Measurements from ENCODE around the gene TMEM252. TPM values are rescaled to one million over a fixed set of nuclear protein-coding genes. Genes with fewer than 3 reads are reported as not detected.

The TMEM252 gene, protein sequence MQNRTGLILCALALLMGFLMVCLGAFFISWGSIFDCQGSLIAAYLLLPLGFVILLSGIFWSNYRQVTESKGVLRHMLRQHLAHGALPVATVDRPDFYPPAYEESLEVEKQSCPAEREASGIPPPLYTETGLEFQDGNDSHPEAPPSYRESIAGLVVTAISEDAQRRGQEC
- under 1 TPM in 1 of 3 donors, not detected in 2; 0.34 TPM for polyA plus RNA-seq

- H3K27ac ChIP-seq (ENCODE audit: low read depth, low read length) = no peak within 1 kb of the TSS
- 25 to 33% (median 33%) methylated on average over 8 of the region's 8 CpGs for WGBS, 3 donors
Observed at GRCh38 chr9:68540712-68541535, at the start of gene TMEM252. Gene TMEM252 (minus strand): TSS chr9:68540883. CDS start chr9:68540814, 69 bp downstream.

DNA sequence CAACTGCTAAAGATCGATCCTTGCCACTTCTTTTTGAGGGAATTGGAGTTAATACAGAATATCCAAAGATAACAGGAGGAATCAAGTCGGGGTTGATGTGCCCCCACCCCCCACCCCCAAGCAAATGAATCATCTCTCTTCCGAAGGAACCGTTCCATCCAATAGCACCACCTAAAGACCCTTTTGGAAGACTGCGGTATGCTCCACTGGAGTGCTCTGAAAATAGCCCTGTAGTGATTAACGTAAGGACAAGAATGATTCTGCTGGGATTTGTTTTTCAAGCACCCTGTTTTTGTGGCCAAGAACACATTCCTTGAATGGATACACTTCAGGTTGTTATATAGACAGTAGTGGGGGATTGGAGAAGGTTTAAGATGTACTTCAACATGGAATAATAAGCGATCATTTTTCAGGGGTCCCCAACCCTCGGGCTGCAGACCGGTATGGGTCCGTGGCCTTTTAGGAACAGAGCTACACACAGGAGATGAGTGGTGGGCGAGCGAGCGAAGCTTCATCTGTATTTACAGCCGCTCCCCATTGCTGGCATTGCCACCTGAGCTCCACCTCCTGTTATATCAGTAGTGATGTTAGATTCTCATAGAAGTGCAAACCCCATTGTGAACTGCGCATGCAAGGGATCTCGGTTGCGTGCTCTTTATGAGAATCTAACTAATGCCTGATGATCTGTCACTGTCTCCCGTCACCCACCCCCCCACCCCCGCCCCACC, 44.5 kb upstream of the TMEM252 start:
- H3K27ac ChIP-seq (ENCODE audit: low read depth, low read length) = no peak overlapping the region
- 72 to 76% (median 74%) methylated on average over 19 of the region's 19 CpGs for WGBS, 3 donors

- WGBS, 3 donors = 21 to 24% (median 23%) methylated on average over 16 of the region's 16 CpGs
- H3K27ac ChIP-seq (ENCODE audit: low read depth, low read length) = no peak overlapping the region
Observed at GRCh38 chr9:68584189-68585033, 43.7 kb upstream of the TMEM252 start.

GRCh38 chr9:68581696-68582095, 41.0 kb upstream of the TMEM252 start:
- 76 to 87% (median 81%) methylated on average over 3 of the region's 3 CpGs for WGBS, 3 donors

DNA sequence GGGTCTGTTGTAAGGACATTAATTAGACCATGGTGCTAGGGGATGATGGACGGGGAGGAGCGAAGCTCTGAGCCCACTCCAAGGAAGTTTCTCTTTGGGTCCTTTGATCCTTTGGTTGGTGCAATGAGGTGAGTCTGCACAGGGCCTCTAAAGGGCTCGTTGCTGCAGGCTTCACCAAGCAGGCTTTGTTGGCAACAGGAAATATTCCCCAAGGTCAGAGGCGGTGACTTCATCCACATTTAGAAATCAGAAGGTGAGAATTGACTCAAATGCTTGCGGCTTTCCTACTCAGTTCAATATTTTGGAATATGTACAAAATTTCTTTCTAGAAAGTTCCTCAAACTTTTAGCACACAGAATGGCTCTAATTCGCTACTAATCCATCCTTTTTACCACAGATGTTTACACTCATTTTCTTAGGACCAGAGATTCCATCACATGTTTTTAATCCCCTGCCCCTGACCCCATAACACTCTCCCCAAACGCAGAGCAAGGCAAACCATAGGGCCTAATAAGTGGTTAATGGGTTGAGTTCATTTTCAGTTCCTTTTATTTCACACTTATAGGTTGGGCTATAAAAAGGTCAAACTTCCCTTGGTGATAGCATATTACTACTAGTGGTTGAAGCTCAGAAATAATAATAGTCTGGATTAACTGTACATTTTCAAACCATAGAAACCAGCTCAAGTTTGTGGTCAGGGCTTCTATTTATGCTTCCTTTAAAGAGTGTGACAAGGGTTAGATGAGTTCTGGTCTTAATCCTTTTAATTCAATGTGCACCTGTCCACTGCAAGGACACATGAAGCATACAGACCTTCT, 37.3 kb upstream of the TMEM252 start:
- 54 to 81% (median 81%) methylated on average over 7 of the region's 7 CpGs for WGBS, 3 donors
- H3K27ac ChIP-seq (ENCODE audit: low read depth, low read length) = no peak overlapping the region

More at GRCh38 chr9:68581696-68582095, 41.0 kb upstream of the TMEM252 start:
- H3K27ac ChIP-seq (ENCODE audit: low read depth, low read length) = no peak overlapping the region

DNA sequence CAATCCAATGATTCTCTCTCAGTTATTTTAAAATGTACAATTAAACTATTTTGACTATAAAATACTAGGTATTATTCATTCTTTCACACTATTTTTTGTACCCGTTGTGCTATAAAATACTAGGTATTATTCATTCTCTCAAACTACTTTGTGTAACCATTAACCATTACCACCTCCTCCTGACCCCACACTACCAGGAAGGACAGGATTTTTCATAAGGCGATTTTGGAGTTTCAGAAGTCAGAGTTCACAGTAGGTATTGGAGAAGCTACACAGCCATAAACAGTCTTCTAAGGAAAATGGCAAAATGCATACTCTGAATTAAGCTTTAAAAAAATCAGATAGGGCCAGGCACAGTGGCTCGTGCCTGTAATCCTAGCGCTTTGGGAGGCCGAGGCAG, 35.1 kb upstream of the TMEM252 start:
- no peak overlapping the region for H3K27ac ChIP-seq (ENCODE audit: low read depth, low read length)
- 64 to 75% (median 71%) methylated on average over 5 of the region's 5 CpGs for WGBS, 3 donors

GRCh38 chr9:68574150-68574549, 33.5 kb upstream of the TMEM252 start:
- WGBS, 3 donors = 60 to 65% (median 60%) methylated on average over 3 of the region's 3 CpGs
- H3K27ac ChIP-seq (ENCODE audit: low read depth, low read length) = no peak overlapping the region

DNA sequence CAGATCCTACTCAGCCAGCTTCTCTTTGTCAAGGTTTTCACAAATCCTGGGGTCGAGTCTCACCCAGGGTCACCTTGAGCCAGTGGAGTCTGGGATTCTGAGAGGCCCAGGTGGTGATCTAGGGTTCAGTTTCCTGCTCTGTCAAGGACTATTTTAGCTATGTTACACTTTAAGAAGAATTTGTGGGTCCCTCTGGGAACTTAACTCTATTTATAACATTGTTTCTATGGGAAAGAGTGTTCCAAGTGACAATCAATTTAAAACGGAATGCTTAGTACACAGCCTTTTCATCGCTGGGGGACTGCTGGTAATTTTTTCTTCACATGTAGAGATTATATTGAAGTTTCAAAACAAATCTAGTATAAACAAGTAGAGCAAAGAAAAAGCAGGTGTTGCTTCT, 26.9 kb upstream of the TMEM252 start:
- no peak overlapping the region for H3K27ac ChIP-seq (ENCODE audit: low read depth, low read length)
- 75 to 82% (median 81%) methylated on average over 3 of the region's 3 CpGs for WGBS, 3 donors

DNA sequence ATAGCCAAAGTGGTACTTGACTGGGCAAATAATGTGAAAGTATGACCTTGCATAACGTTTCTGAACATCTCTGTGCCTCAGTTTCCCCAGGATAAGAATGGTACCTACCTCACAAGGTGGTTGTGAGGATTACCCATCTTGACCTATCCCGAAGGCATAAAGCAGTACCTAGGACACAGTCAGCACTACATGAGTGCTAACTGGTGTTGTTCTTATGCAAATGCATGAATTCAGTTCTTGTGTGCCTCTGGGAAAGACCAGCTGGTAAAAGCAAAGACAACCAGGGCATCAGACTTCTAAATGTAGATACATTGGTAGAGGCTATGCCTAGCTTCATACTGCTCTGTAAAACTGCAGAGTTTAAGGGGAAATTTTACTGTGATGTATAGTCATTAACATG, 21.8 kb upstream of the TMEM252 start:
- no peak overlapping the region for H3K27ac ChIP-seq (ENCODE audit: low read depth, low read length)
- 47 to 83% (median 71%) methylated on average over 2 of the region's 2 CpGs for WGBS, 3 donors

DNA sequence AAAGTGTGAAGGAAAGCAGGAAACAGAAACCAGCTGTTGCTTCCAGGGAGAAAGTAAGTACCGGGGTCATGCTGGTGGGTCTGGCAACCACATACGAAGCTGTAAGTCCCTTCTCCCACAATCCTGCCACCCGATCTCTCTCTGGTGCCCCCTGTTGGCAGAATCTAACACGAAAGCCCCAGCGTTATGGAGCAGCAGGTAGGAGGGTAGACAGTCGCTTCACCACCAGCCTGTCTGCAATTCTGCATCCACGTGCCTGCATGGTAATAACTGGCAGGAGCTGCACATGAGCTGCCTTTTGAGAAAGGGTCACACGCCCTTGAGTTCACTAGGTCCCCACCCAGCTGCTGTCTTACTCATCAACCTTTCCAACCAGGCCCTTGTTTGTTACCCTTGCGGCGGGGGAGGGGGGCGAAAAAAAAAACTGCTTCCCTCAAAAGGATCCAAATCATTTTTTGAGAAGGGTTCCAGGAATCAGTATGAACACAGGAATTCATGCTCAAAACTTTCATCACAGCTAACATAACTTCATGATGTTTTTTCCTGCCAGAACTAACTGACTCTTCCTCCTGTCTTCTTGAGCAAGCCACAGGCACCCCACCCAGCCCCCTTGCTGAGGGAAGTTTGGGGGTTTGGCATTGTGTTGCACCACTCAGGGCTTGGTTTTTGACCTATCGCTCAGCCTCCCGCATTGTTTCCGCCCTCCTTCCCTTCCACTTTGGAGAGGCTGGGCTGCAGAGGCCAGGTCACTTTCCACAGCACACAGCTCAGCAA, 19.6 kb upstream of the TMEM252 start:
- H3K27ac ChIP-seq (ENCODE audit: low read depth, low read length) = no peak overlapping the region
- WGBS, 3 donors = 15 to 45% (median 21%) methylated on average over 14 of the region's 14 CpGs

DNA sequence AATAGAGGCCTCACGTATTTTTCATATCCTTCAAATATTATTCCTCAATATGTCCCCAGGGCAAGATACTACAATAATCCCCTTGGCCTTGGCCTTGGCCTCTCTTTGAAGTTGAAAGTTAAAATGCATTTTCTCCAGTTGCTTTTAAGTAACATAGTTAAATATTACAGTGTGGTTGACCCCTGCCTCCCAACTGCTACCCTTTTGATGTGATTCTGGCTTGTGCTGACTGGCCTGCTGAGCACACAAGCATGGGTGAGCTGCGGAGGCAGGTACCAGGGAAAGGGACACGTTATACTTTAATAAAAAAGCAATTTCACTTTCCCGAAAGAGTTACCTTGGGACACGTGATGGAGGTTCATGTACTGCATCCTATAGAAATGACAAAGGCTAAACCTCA, 17.9 kb upstream of the TMEM252 start:
- H3K27ac ChIP-seq (ENCODE audit: low read depth, low read length) = no peak overlapping the region
- WGBS, 3 donors = 78 to 96% (median 96%) methylated on average over 5 of the region's 5 CpGs

DNA sequence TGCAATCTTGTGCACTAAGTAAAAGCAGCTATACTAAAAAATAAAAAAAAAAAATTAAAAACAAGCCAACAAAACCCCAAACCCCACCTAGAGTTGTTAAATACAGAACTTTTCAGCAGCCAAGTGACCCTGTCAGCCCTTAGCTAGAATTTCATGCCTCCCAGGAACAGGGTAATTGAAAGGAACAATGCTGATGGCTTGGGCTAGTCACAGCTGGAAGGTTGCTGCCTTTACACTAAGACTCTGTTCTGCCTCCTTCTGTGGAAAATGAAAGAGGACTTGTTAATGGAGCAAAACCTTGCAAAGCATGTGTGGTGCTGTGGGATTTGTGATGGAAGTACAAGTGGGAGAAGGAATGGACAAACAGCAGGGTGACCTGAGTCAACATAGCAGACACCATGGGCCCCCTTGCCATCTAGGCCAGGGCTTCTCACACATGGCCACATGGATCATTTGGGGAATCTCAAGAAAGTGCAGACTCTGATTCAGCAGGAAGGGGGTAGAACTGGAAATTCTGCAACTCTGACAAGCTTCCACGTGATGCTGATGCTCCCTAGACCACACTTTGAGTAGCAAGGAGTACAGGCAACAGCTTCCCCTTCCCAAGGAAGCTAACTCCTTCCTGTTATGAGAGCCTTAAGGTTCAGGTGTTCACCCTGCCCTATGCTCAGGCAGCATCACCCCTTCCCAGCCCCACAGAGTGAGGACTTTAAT, 14.9 kb upstream of the TMEM252 start:
- no peak overlapping the region for H3K27ac ChIP-seq (ENCODE audit: low read depth, low read length)
- 39 to 83% (median 54%) methylated on average over 1 of the region's 1 CpG for WGBS, 3 donors

GRCh38 chr9:68552700-68553476, 12.2 kb upstream of the TMEM252 start:
- 58 to 75% (median 74%) methylated on average over 3 of the region's 3 CpGs for WGBS, 3 donors
- H3K27ac ChIP-seq (ENCODE audit: low read depth, low read length) = no peak overlapping the region

GRCh38 chr9:68551191-68551590, 10.5 kb upstream of the TMEM252 start:
- 18 to 53% (median 41%) methylated on average over 4 of the region's 4 CpGs for WGBS, 3 donors
- no peak overlapping the region for H3K27ac ChIP-seq (ENCODE audit: low read depth, low read length)

- WGBS, 3 donors = 32 to 56% (median 34%) methylated on average over 3 of the region's 3 CpGs
- no peak overlapping the region for H3K27ac ChIP-seq (ENCODE audit: low read depth, low read length)
Observed at GRCh38 chr9:68548241-68548640, 7.6 kb upstream of the TMEM252 start.

DNA sequence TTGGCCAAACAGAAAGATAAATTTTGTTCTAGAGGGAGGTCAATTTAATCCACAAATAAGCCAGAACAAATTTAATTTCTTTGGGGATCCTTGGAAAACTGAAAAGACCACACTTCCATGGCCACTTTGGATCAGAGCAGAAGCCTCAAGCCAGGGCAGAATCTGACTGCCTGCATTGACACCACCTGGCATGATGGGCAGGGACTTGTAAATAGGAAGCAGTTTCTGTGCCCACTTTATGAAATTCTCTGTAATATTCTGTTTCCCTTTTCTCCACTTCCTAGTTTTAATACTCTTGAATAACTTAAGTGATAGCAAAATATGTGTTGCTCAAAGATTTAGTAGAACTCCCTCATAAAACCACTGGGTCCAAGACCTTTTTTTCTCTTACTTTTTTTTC, 6.7 kb upstream of the TMEM252 start:
- no peak overlapping the region for H3K27ac ChIP-seq (ENCODE audit: low read depth, low read length)

All from adipose tissue (tissue), 3 donors.